Small intestine (tissue), 7 donors: ENCODE measurements around the gene TRIM71. TPM values are rescaled to one million over a fixed set of nuclear protein-coding genes. Genes with fewer than 3 reads are reported as not detected.
"Not testable (repeated sequence)": the region's sequence is repeated elsewhere in the genome, so short reads cannot be mapped to it uniquely, and the experiment has no call there.

Source experiments
- DNase-seq, 2 donors: peaks; one replicate each; pipeline versions ENCODE4 v3.0.0 to v3.0.0-alpha.2; 2013
- FAIRE-seq: peaks from 2 replicates; lab custom pipeline; 2012; peaks lifted over from hg19 to GRCh38; lab: Jason Lieb, UNC
- H3K27ac ChIP-seq, 3 donors: one replicate each; pipeline ENCODE4 v1.5.1; 2013; ENCODE audit warnings: low read length in 2 of 3, mild to moderate bottlenecking in 2 of 3, control low read depth in 1 of 3, inconsistent platforms in 1 of 3, low read depth in 1 of 3, moderate library complexity in 1 of 3
- H3K27me3 ChIP-seq, 3 donors: one replicate each; pipeline ENCODE4 v1.6.1; 2013; ENCODE audit warnings: low read length in 3 of 3, inconsistent platforms in 1 of 3; ENCODE audit not compliant: control insufficient read depth in 3 of 3, insufficient read depth in 3 of 3
- H3K36me3 ChIP-seq, 3 donors: one replicate each; pipeline ENCODE4 v1.6.1; 2013; ENCODE audit warnings: low read length in 3 of 3, inconsistent platforms in 1 of 3, low read depth in 1 of 3, mild to moderate bottlenecking in 1 of 3, moderate library complexity in 1 of 3; ENCODE audit not compliant: control insufficient read depth in 3 of 3, insufficient read depth in 2 of 3
- H3K4me1 ChIP-seq, 3 donors: one replicate each; pipeline ENCODE4 v1.6.1; 2013; ENCODE audit warnings: low read length in 2 of 3, inconsistent platforms in 1 of 3, low read depth in 1 of 3, mild to moderate bottlenecking in 1 of 3, moderate library complexity in 1 of 3; ENCODE audit not compliant: control insufficient read depth in 3 of 3, insufficient read depth in 2 of 3
- H3K4me3 ChIP-seq, 3 donors: one replicate each; pipeline ENCODE4 v1.5.1; 2013; ENCODE audit warnings: low read length in 3 of 3, control low read depth in 1 of 3, inconsistent platforms in 1 of 3, low read depth in 1 of 3, mild to moderate bottlenecking in 1 of 3, moderate library complexity in 1 of 3
- H3K9me3 ChIP-seq, 2 donors: one replicate each; pipeline ENCODE4 v1.6.1; 2013; ENCODE audit warnings: low read depth in 1 of 2, low read length in 1 of 2; ENCODE audit not compliant: control insufficient read depth in 2 of 2, insufficient read depth in 1 of 2
- WGBS, 3 donors: extraction: QIAGEN DNeasy Blood & Tissue Kit; methylation state at CpG; one replicate each; pipeline ENCODE4 v1.1.7; 2013; 5-methylcytosine and 5-hydroxymethylcytosine counted together
- polyA plus RNA-seq, 4 donors: library from polyadenylated mRNA; stranded (reverse) in 3 of 4; unstranded in 1 of 4; fragments of 200-250 nt in 3 of 4; fragments of 120-200 nt in 1 of 4; gene quantifications; one replicate each; pipeline versions ENCODE4 v1.2.1 to v1.2.3, GENCODE V29; 2013
- donor health status: healthy with polysubstance abuse.
- donor health status: control.
- donor health status: control.
- donor health status: Bipolar disorder and iron deficiency.
- donor health status: healthy.

TRIM71 gene
- polyA plus RNA-seq, 4 donors = 0.01 to 10.0 TPM; not detected in 2

- 25 to 33% (median 27%) methylated on average over 33 to 44 of the region's 44 CpGs for WGBS, 3 donors
- peak overlapping the region in 1 of 3 donors; percentile 43 for H3K27ac ChIP-seq
- H3K4me1 ChIP-seq = peaks cover 0 to 15% (median 5%) of the 10 kb centered on the region in 3 donors
- peaks cover 18 to 37% (median 29%) of the 10 kb centered on the region in 3 donors for H3K27me3 ChIP-seq
- peak overlapping the region in 2 of 3 donors; percentile 1 to 37 for H3K4me3 ChIP-seq
- DNase-seq (peak in 1 of 2 donors; percentile 67), FAIRE-seq (no peak)
- H3K36me3 ChIP-seq = no peaks in the 10 kb centered on the region
- no peaks in the 10 kb centered on the region for H3K9me3 ChIP-seq
Observed at GRCh38 chr3:32821686-32822296, 4.0 kb downstream of the TRIM71 start.

DNA sequence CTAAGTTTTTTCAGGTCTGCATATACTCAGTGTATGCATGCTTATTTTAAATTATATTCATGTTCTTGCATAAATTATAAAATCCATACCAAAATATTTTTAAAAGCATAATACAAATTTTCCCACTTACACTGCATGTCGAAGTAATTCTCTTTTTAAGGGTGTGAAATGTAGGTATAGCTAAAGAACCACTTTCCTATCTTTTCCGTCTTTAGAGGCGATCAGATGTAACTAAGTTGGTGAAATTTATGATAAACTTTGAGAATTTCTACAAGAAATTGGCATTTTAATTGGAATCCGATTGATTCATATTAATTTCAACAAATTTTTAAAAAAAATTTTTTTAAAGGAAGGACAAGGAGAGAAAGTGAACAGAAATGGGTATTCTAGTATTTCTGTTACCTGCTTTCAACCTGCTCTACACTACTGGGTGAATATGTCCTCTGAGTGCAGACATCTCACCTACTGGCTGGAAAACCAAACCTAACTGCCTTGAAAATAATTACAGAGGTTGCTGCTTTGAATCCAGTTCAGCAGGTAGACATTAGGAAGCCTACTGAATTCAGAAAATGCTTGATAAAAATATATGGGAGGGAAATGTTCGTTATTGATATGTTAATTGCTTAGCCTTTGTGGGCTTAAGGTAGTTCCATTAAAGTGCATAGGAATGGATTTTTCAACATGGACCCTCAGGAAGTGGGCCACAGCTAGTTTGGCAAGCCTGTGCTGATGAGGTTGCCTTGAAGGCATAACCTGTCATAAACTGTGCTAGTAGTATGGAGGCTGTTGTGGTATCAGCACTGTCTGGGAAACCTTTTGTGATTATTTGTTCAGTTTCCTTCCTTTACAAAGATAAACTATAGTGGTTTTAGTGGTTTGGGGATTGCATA is 5.1 kb downstream of the TRIM71 start:
- Histone ChIP-seq H3K4me3 (no peak overlapping the region), H3K9me3 (no peaks in the 10 kb centered on the region), H3K27ac (no peak overlapping the region), H3K36me3 (no peaks in the 10 kb centered on the region), H3K27me3 (peaks cover 7 to 28% (median 24%) of the 10 kb centered on the region in 3 donors), H3K4me1 (peaks cover 0 to 11% (median 2%) of the 10 kb centered on the region in 3 donors)
- 80 to 92% (median 86%) methylated on average over 5 of the region's 5 CpGs for WGBS, 3 donors
- no peak for DNase-seq
- FAIRE-seq = no peak

- H3K36me3 ChIP-seq, H3K4me3 ChIP-seq, H3K27ac ChIP-seq, H3K9me3 ChIP-seq, DNase-seq, FAIRE-seq: not testable (repeated sequence)
- Histone ChIP-seq H3K27me3 (peaks cover under 1 to 25% (median 22%) of the 10 kb centered on the region in 3 donors), H3K4me1 (peaks cover 0 to 15% (median 0%) of the 10 kb centered on the region in 3 donors)
- 94 to 95% (median 95%) methylated on average over 21 of the region's 21 CpGs for WGBS, 3 donors
Observed at GRCh38 chr3:32823641-32824184, 5.9 kb downstream of the TRIM71 start.

- WGBS, 3 donors = 89 to 94% (median 90%) methylated on average over 12 of the region's 12 CpGs
- H3K36me3 ChIP-seq = no peaks in the 10 kb centered on the region
- H3K4me1 ChIP-seq = peaks cover 0 to 15% (median 0%) of the 10 kb centered on the region in 3 donors
- no peaks in the 10 kb centered on the region for H3K9me3 ChIP-seq
- no peak for FAIRE-seq
- H3K27ac ChIP-seq = no peak overlapping the region
- no peak overlapping the region for H3K4me3 ChIP-seq
- H3K27me3 ChIP-seq = peaks cover 0 to 10% (median 8%) of the 10 kb centered on the region in 3 donors
- no peak for DNase-seq
Observed at GRCh38 chr3:32825601-32826375, 8.0 kb downstream of the TRIM71 start.

DNA sequence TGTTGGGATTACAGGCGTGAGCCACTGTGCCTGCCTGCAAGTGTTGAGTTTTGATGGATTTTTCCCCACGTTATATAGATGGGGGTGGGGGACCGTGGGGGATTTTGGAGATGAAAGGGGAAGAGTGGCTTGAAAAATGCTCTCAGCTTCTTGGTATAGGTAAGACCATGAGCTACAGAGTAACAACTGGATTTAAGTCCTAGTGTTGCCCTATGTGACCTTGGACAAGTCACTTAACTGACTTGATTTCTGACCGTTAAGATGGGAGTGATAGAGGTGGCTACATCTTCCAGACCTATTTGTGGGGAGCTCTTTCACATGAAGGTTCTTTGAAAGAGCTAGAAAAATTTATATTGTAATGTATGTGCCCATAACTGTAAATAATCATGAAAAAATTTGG is 13.3 kb downstream of the TRIM71 start:
- H3K4me1 ChIP-seq = peaks cover 0 to 9% (median 0%) of the 10 kb centered on the region in 3 donors
- FAIRE-seq = no peak
- H3K9me3 ChIP-seq = no peaks in the 10 kb centered on the region
- 84 to 93% (median 87%) methylated on average over 4 of the region's 4 CpGs for WGBS, 3 donors
- no peak for DNase-seq
- H3K36me3 ChIP-seq = no peaks in the 10 kb centered on the region
- H3K27ac ChIP-seq = no peak overlapping the region
- H3K27me3 ChIP-seq = peaks cover 0 to 2% (median 0%) of the 10 kb centered on the region in 3 donors
- H3K4me3 ChIP-seq = no peak overlapping the region

GRCh38 chr3:32831791-32832190 is 14.0 kb downstream of the TRIM71 start:
- FAIRE-seq = no peak
- Histone ChIP-seq H3K27me3 (peaks cover 0 to 2% (median 0%) of the 10 kb centered on the region in 3 donors), H3K9me3 (no peaks in the 10 kb centered on the region), H3K4me1 (peaks cover 0 to 9% (median 0%) of the 10 kb centered on the region in 3 donors), H3K36me3 (no peaks in the 10 kb centered on the region), H3K27ac (no peak overlapping the region), H3K4me3 (no peak overlapping the region)
- no peak for DNase-seq
- 9 to 47% (median 17%) methylated on average over 2 of the region's 2 CpGs for WGBS, 3 donors

DNA sequence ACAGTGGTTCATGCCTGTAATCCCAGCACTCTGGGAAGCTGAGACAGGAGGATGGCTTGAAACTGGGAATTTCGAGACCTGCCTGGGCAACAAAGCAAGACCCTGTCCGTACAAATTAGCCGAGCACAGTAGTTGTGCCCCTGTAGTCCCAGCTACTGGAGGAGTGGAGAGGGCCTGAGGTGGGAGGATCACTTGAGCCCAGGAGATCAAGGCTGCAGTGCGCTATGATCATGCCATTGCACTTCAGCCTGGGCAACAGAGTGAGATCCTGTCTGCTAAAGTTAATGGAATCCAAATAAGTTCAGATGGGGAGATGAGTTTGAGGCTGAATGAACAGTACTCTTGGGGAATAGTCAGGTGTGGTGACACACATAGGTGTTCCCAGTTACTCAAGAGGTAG is 14.4 kb downstream of the TRIM71 start:
- H3K9me3 ChIP-seq = no peaks in the 10 kb centered on the region
- H3K36me3 ChIP-seq = no peaks in the 10 kb centered on the region
- DNase-seq (no peak), FAIRE-seq (no peak)
- H3K27ac ChIP-seq = no peak overlapping the region
- 90 to 94% (median 92%) methylated on average over 4 of the region's 4 CpGs for WGBS, 3 donors
- peaks cover 0 to 2% (median 0%) of the 10 kb centered on the region in 3 donors for H3K27me3 ChIP-seq
- H3K4me1 ChIP-seq = peaks cover 0 to 9% (median 0%) of the 10 kb centered on the region in 3 donors
- H3K4me3 ChIP-seq = no peak overlapping the region

- WGBS, 3 donors = 87 to 92% (median 91%) methylated on average over 2 of the region's 2 CpGs
- no peak for FAIRE-seq
- H3K9me3 ChIP-seq = no peaks in the 10 kb centered on the region
Observed at GRCh38 chr3:32835049-32835371, 17.2 kb downstream of the TRIM71 start.

More at GRCh38 chr3:32835049-32835371, 17.2 kb downstream of the TRIM71 start:
- DNase-seq = no peak
- Histone ChIP-seq H3K36me3 (no peaks in the 10 kb centered on the region), H3K27ac (no peak overlapping the region), H3K4me1 (peaks cover 0 to 10% (median 0%) of the 10 kb centered on the region in 3 donors), H3K4me3 (no peak overlapping the region), H3K27me3 (peaks cover 0 to 2% (median 0%) of the 10 kb centered on the region in 3 donors)
